Mononuclear cell (primary cell): ENCODE data around the gene DDIT3. TPM values are rescaled to one million over a fixed set of nuclear protein-coding genes. Genes with fewer than 3 reads are reported as not detected.
A peak's percentile ranks its signal among the peaks of the same experiment; 100 is the strongest.
"Not testable (repeated sequence)": the region's sequence is repeated elsewhere in the genome, so short reads cannot be mapped to it uniquely, and the experiment has no call there.

Source experiments
- H3K27me3 ChIP-seq: 2 replicates; pipeline ENCODE4 v1.6.0; 2011; ENCODE audit warnings: low read length, control low read depth; ENCODE audit not compliant: insufficient read depth
- H3K4me1 ChIP-seq: 2 replicates; pipeline ENCODE4 v1.5.1; 2011; ENCODE audit warnings: mild to moderate bottlenecking, low read length, control low read depth; ENCODE audit not compliant: insufficient read depth
- H3K4me3 ChIP-seq: 2 replicates; pipeline ENCODE4 v1.5.1; 2011; ENCODE audit warnings: mild to moderate bottlenecking, low read length, moderate library complexity
- H3K9me3 ChIP-seq: 2 replicates; pipeline ENCODE4 v1.5.1; 2011; ENCODE audit warnings: low read depth, mild to moderate bottlenecking, control low read depth, low read length
- total RNA-seq: library from RNA; depleted of rRNA; stranded (reverse); fragments of >200 nt; gene quantifications from one replicate; pipeline ENCODE4 v1.2.3, GENCODE V29; 2012

DDIT3 gene
- total RNA-seq, 1 donor: 130 TPM

GRCh38 chr12:57523706-57524614 lies 3.6 kb upstream of the DDIT3 start:
- Histone ChIP-seq H3K9me3 (no peaks in the 10 kb centered on the region), H3K4me3 (peak overlapping the region; percentile 58), H3K27me3 (no peaks in the 10 kb centered on the region), H3K4me1 (peaks cover 44% of the 10 kb centered on the region)

DNA sequence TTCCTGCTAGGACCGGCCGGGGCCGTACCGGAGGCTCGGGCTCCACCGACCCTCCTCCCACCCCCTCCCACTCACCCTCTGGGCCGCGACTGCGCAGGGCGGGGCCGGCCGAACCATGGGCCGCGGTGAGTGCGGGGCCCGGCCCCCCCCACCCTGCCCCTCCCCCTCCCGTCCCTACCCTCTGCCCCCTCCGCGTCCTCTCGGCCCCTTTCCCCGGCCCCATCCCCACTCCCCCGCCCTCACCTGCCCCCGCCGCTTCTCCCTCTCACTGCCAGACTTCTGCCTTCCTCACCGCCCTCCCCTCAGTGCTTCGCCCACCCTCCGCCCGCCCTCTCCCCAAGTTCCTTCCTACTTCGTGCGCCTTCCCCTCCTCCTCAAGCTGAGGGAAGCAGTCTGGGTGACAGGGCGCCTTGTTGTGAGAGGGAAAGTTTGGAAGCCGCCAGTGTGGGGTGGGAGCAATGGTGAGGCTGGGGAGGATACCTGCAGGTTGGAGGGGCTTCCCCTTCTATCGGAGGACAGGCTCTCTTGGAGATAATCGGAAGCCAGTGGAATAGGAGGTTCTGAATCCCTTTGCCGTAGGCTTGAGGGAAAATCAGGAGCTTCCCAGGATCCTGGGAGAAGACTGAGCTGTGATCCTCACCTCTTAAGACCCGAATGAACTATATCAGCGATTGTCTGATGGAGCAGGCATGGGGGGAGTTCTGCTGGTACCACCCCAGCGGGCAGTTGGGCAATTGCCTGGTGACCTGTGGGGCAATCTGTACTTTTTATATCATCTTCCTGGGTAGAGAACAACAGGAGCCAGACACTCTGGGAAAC lies 2.8 kb upstream of the DDIT3 start:
- H3K9me3 ChIP-seq: no peaks in the 10 kb centered on the region
- H3K4me3 ChIP-seq: peak overlapping the region; percentile 58
- peaks cover 53% of the 10 kb centered on the region for H3K4me1 ChIP-seq
- H3K27me3 ChIP-seq: no peaks in the 10 kb centered on the region

- H3K4me3 ChIP-seq: peak within 1 kb of the TSS; percentile 58
- H3K9me3 ChIP-seq: no peaks in the 10 kb centered on the region
- H3K27me3 ChIP-seq: no peaks in the 10 kb centered on the region
- H3K4me1 ChIP-seq: peaks cover 58% of the 10 kb centered on the region
Observed at GRCh38 chr12:57522011-57522886, 1.9 kb upstream of the DDIT3 start, which contains the start of gene MBD6. TSS of gene MBD6 (plus strand) at chr12:57522824. CDS start at chr12:57524304, 1,480 bp downstream.

DNA sequence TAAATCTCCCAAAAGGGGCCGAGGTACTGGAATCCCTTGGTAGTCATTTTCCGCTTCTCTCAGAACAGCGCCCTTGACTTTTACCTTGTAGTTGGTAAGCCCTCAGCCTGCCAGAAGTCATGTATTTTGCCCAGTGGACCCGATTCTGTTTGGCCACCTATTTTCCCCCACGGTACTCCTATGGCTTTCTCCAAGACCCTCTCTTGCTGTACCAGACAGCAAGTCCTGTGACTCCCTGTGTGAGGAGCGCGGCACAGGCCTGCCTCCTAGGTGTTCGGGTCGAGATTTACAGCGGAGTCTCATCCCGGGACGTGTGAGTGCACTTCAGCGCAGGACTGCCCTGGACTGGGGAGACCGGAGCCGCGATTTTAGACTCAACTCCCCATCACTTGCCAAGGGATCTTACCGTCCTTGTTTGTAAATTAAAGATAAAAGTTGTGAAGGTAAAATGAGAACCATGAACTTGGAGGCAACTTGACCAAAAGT lies 1.3 kb upstream of the DDIT3 start:
- Histone ChIP-seq H3K4me1 (peaks cover 58% of the 10 kb centered on the region), H3K9me3 (no peaks in the 10 kb centered on the region), H3K4me3 (no peak overlapping the region), H3K27me3 (no peaks in the 10 kb centered on the region)

GRCh38 chr12:57519796-57520052 lies 590 bp downstream of the DDIT3 start:
- no peaks in the 10 kb centered on the region for H3K27me3 ChIP-seq
- H3K9me3 ChIP-seq: no peaks in the 10 kb centered on the region
- peaks cover 58% of the 10 kb centered on the region for H3K4me1 ChIP-seq
- peak overlapping the region; percentile 97 for H3K4me3 ChIP-seq

GRCh38 chr12:57518920-57519795 lies 1.2 kb downstream of the DDIT3 start:
- Histone ChIP-seq H3K9me3 (no peaks in the 10 kb centered on the region), H3K4me3 (peak overlapping the region; percentile 97), H3K4me1 (peaks cover 53% of the 10 kb centered on the region)

DNA sequence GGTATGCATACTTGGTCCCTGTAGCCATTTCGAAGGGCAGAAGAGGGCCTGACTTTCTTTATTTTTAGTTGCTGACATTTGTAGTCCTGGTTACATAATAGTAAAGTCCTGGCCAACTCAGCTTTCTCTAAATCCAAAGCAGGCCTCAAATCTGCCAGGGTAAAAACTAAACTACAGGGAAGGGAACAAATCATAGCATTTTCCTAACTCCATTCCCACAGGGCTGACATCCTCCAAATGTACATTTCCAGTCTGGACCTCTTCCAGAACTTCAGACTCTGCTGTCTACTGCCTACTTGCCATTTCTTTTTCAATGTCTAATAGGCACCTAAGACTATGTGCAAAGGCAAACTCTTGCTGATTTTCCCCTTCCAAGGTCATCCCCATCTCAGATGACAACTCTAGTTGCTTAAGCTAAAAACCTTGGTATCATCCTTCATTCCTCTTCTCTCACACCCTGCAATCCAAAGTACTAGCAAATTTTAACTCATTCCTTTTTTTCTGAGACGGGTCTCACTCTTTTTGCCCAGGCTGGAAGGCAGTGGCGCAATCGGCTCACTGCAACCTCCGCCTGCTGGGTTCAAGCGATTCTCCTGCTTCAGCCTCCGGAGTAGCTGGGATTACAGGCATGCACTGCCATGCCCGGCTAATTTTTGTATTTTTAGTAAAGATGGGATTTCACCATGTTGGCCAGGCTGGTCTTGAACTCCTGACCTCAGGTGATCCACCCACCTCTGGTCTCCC lies 2.0 kb downstream of the DDIT3 start:
- Histone ChIP-seq H3K4me1 (peaks cover 45% of the 10 kb centered on the region), H3K27me3 (no peaks in the 10 kb centered on the region), H3K9me3 (no peaks in the 10 kb centered on the region), H3K4me3 (no peak overlapping the region)

More at GRCh38 chr12:57518920-57519795, 1.2 kb downstream of the DDIT3 start:
- no peaks in the 10 kb centered on the region for H3K27me3 ChIP-seq

DNA sequence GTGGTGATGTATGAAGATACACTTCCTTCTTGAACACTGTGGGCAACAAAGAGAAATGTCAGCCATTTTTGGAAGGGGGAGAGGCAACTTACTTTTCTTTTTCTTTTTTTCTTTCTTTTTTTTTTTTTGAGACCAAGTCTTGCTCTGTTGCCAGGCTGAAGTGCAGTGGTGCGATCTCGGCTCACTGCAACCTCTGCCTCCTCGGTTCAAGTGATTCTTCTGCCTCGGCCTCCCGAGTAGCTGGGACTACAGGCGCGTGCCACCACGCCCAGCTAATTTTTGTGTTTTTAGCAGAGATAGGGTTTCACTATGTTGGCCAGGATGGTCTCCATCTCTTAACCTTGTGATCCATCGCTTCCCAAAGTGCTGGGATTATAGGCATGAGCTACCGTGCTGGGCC lies 2.6 kb downstream of the DDIT3 start:
- H3K4me1 ChIP-seq: peaks cover 41% of the 10 kb centered on the region
- H3K4me3 ChIP-seq, H3K9me3 ChIP-seq, H3K27me3 ChIP-seq: not testable (repeated sequence)

DNA sequence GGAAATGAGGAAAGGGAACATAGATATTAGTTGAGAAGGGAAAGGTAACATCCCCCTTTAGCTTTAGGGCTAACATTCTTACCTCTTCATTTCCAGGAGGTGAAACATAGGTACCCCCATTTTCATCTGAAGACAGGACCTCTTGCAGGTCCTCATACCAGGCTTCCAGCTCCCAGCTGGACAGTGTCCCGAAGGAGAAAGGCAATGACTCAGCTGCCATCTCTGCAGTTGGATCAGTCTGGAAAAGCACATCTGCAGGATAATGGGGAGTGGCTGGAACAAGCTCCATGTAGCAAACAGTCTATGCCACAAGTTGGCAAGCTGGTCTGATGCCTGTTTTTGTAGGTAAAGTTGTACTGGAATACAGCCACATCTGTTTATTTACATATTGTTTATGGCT lies 3.1 kb downstream of the DDIT3 start:
- Histone ChIP-seq H3K4me1 (peaks cover 40% of the 10 kb centered on the region), H3K9me3 (no peaks in the 10 kb centered on the region), H3K27me3 (no peaks in the 10 kb centered on the region), H3K4me3 (no peak overlapping the region)

DNA sequence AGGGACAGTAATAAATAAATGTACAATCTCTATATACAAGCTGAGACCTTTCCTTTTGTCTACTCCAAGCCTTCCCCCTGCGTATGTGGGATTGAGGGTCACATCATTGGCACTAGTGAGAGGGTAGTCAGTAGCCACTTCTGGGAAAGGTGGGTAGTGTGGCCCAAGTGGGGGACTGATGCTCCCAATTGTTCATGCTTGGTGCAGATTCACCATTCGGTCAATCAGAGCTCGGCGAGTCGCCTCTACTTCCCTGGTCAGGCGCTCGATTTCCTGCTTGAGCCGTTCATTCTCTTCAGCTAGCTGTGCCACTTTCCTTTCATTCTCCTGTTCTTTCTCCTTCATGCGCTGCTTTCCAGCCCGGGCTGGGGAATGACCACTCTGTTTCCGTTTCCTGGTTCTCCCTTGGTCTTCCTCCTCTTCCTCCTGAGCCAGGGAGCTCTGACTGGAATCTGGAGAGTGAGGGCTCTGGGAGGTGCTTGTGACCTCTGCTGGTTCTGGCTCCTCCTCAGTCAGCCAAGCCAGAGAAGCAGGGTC lies 3.6 kb downstream of the DDIT3 start:
- H3K4me3 ChIP-seq: no peak overlapping the region
- H3K4me1 ChIP-seq: peaks cover 35% of the 10 kb centered on the region
- H3K9me3 ChIP-seq: no peaks in the 10 kb centered on the region
- no peaks in the 10 kb centered on the region for H3K27me3 ChIP-seq

- Histone ChIP-seq H3K4me1 (peaks cover 28% of the 10 kb centered on the region), H3K9me3 (no peaks in the 10 kb centered on the region), H3K27me3 (no peaks in the 10 kb centered on the region), H3K4me3 (no peak overlapping the region)
Observed at GRCh38 chr12:57515934-57516541, 4.3 kb downstream of the DDIT3 start.

GRCh38 chr12:57515408-57515933 lies 4.8 kb downstream of the DDIT3 start:
- Histone ChIP-seq H3K4me1 (peaks cover 25% of the 10 kb centered on the region), H3K27me3 (no peaks in the 10 kb centered on the region), H3K9me3 (no peaks in the 10 kb centered on the region), H3K4me3 (no peak overlapping the region)
